ENCODE results near the gene HGFAC. TPM values are rescaled to one million over a fixed set of nuclear protein-coding genes. Genes with fewer than 3 reads are reported as not detected.

The HGFAC gene
- total RNA-seq, 2 donors from 2014 or later: 0.95 TPM; not detected in 1

DNA sequence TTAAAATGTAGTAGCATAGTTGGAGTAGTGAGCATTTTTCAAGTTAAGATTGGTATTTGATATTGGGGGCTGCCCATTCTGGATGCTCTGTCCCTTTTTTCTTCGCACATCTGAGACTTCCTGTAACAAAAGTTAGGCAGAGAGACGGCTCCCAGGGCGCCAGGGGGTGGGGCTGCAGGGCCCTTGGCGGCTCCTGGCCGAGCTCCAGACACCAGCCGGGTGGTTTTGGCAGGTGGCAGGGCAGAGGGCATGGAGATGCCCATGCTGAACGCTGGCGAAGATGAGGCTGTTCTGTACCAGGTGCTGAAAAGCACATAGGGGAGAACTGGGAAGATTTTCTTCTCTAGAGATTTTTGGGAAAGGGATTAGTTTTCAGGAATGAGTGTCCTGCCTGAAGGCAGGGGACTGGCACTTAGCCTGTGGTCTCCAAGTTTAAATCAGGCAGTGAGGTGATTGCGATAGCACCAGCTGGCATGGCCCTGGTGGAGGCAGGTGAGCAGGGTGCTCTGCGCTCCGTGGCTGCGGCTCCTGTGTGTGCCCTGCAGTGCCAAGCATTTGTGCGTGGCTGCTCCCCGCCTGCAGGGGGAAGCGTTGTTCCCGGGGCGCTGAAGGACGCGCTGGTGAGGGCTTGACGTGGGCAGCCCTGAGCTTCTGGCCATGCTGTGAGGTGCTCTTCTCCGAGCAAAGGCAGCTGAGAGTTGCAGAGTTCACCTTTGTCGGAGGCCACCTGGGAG is 23.6 kb upstream of the HGFAC start:
- TF ChIP-seq, protein P1, sequence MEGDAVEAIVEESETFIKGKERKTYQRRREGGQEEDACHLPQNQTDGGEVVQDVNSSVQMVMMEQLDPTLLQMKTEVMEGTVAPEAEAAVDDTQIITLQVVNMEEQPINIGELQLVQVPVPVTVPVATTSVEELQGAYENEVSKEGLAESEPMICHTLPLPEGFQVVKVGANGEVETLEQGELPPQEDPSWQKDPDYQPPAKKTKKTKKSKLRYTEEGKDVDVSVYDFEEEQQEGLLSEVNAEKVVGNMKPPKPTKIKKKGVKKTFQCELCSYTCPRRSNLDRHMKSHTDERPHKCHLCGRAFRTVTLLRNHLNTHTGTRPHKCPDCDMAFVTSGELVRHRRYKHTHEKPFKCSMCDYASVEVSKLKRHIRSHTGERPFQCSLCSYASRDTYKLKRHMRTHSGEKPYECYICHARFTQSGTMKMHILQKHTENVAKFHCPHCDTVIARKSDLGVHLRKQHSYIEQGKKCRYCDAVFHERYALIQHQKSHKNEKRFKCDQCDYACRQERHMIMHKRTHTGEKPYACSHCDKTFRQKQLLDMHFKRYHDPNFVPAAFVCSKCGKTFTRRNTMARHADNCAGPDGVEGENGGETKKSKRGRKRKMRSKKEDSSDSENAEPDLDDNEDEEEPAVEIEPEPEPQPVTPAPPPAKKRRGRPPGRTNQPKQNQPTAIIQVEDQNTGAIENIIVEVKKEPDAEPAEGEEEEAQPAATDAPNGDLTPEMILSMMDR (IDR thresholded peaks at IDR 0.05): no peak
- Histone ChIP-seq H3K27ac (no peak overlapping the region), H3K36me3 (peaks cover 14% of the 10 kb centered on the region), H3K27me3 (replicated peaks; ENCODE audit: insufficient read depth) (no peaks in the 10 kb centered on the region), H3K9me3 (no peaks in the 10 kb centered on the region), H3K4me1 (ENCODE audit: control insufficient read depth in 1 of 2, low read depth in 2 of 2) (no peaks in the 10 kb centered on the region), H3K4me3 (no peak overlapping the region)
- DNase-seq (ENCODE audit: low spot score): no peak
- no peak for ATAC-seq (ENCODE audit: insufficient number of reproducible peaks, low FRiP score, low read depth)

DNA sequence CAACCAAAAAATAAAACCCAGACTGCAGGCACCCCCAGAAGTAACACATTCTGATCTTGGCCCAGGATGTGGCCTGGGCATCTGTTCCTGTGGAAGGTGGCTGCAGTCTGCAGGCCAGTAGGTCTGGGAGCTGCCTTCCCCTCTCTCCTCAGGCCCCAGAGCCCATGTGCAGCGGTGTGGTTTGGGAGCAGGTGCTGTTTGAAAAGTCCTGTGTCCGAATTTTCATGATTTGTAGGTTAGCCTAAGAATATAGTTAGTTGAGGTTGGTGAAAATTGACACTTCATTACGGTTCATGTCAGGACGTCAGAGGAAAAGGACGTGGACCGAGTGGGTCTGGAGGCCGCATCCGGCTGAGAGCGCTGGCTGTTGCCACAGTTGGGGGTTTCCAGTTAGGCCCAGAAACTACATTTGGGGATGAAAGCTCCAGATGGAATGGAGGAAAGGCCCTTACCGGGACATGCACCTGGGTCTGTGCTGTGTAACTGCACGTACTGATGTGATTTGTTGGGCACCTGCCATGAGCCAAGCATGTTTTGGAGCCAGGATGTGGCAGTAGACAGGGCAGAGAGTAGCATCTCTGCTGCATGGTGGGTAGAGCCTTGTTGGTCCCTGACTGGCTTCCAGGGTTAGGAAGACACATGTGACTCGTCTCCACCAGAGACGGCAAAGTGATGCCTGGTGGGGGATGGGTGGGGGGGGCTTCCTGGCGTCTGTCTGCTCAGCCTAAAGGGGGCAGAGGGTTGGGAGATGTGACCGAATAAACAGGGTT is 21.7 kb upstream of the HGFAC start:
- Histone ChIP-seq H3K27ac (no peak overlapping the region), H3K4me3 (no peak overlapping the region), H3K9me3 (no peaks in the 10 kb centered on the region), H3K27me3 (replicated peaks; ENCODE audit: insufficient read depth) (no peaks in the 10 kb centered on the region), H3K4me1 (ENCODE audit: control insufficient read depth in 1 of 2, low read depth in 2 of 2) (no peaks in the 10 kb centered on the region), H3K36me3 (peaks cover 19% of the 10 kb centered on the region)
- TF ChIP-seq, protein P1 (IDR thresholded peaks at IDR 0.05): no peak
- no peak for ATAC-seq (ENCODE audit: insufficient number of reproducible peaks, low FRiP score, low read depth)
- no peak for DNase-seq (ENCODE audit: low spot score)

DNA sequence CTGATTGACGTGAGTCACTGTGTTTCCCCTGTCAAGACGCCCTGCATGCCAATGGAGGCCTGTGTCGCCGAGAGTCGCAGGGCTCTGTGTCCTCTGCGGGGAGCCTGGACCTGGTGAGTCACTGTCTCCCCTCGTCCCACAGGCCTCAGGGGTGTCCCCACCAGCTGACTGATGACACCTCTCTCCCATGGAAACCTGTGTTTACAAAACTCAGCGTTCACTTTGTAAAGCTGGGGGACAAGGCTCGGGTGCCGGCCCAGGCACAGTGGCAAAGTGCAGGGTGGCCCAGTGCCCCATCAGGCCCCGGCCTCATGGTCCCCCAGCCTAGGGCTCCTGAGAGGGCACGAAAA is 21.2 kb upstream of the HGFAC start:
- no peaks in the 10 kb centered on the region for H3K4me1 ChIP-seq (ENCODE audit: control insufficient read depth in 1 of 2, low read depth in 2 of 2)
- no peak overlapping the region for H3K4me3 ChIP-seq
- peaks cover 18% of the 10 kb centered on the region for H3K36me3 ChIP-seq
- no peaks in the 10 kb centered on the region for H3K9me3 ChIP-seq
- H3K27ac ChIP-seq: no peak overlapping the region
- H3K27me3 ChIP-seq (replicated peaks; ENCODE audit: insufficient read depth): no peaks in the 10 kb centered on the region
- no peak for ATAC-seq (ENCODE audit: insufficient number of reproducible peaks, low FRiP score, low read depth)
- TF ChIP-seq, protein P1 (IDR thresholded peaks at IDR 0.05): no peak
- DNase-seq (ENCODE audit: low spot score): no peak

DNA sequence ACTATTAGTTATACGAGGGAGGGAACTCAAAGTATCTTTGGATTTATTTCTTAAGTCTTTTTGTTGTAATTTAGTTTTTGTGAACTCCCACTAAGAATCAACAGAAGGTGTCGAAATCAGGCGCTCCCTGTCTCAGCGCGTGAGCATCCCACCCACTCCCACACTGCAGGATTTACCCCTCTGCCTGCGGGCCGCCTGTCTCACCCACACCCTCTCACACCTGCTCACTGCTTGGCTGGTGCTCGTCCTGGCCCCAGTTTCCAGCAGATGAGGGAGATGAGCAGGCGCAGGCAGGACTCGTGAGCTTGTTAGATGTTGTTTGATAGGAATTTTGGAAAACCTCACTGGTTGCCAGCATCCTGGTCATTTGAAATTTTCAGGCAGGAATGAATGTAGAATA is 20.8 kb upstream of the HGFAC start:
- TF ChIP-seq, protein P1 (IDR thresholded peaks at IDR 0.05): no peak
- Histone ChIP-seq H3K36me3 (peaks cover 14% of the 10 kb centered on the region), H3K27me3 (replicated peaks; ENCODE audit: insufficient read depth) (no peaks in the 10 kb centered on the region), H3K9me3 (no peaks in the 10 kb centered on the region), H3K4me1 (ENCODE audit: control insufficient read depth in 1 of 2, low read depth in 2 of 2) (no peaks in the 10 kb centered on the region), H3K27ac (no peak overlapping the region), H3K4me3 (no peak overlapping the region)
- ATAC-seq (ENCODE audit: insufficient number of reproducible peaks, low FRiP score, low read depth) (no peak), DNase-seq (ENCODE audit: low spot score) (no peak)

DNA sequence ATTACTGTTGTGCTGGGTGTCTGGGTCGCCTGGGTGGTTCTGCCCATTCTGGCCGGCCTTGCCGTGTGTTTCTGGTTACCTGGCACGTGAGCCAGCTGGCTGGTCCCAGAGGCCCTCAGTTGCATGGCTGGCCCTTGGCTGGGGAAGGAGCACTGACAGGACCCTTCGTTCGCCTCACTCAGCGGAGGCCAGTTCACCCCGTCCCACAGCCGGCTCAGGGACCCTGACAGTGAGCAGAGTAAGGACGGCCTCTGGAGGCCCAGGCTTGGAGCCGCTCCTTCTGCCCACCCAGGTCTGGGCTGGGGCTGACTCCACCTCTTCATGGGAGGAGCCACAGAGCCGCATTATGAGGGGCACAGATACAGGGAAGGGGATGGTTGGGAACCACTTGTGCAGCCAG is 20.3 kb upstream of the HGFAC start:
- H3K27me3 ChIP-seq (replicated peaks; ENCODE audit: insufficient read depth): no peaks in the 10 kb centered on the region
- no peak overlapping the region for H3K4me3 ChIP-seq
- ATAC-seq (ENCODE audit: insufficient number of reproducible peaks, low FRiP score, low read depth): no peak
- no peak for DNase-seq (ENCODE audit: low spot score)
- H3K27ac ChIP-seq: no peak overlapping the region
- H3K9me3 ChIP-seq: no peaks in the 10 kb centered on the region
- no peaks in the 10 kb centered on the region for H3K4me1 ChIP-seq (ENCODE audit: control insufficient read depth in 1 of 2, low read depth in 2 of 2)
- TF ChIP-seq, protein P1 (IDR thresholded peaks at IDR 0.05): no peak
- H3K36me3 ChIP-seq: peaks cover 14% of the 10 kb centered on the region
